Choroid plexus epithelial cell (primary cell): ENCODE results near the gene KCNA3.

Experiments
- DNase-seq: peaks from one replicate; pipeline ENCODE4 v3.0.0-alpha.2; 2010; ENCODE audit warnings: low read depth
- H3K4me3 ChIP-seq: 2 replicates; pipeline ENCODE4 v1.5.1; 2011; ENCODE audit warnings: low read depth, mild to moderate bottlenecking, control low read depth, low read length, moderate library complexity
- TF ChIP-seq, protein P1 (sequence below): conservative IDR thresholded peaks from 2 replicates; pipeline ENCODE4 v1.5.1; 2011; ENCODE audit warnings: low read depth, mild to moderate bottlenecking, control low read depth, inconsistent platforms, low read length, moderate library complexity

The KCNA3 gene

DNA sequence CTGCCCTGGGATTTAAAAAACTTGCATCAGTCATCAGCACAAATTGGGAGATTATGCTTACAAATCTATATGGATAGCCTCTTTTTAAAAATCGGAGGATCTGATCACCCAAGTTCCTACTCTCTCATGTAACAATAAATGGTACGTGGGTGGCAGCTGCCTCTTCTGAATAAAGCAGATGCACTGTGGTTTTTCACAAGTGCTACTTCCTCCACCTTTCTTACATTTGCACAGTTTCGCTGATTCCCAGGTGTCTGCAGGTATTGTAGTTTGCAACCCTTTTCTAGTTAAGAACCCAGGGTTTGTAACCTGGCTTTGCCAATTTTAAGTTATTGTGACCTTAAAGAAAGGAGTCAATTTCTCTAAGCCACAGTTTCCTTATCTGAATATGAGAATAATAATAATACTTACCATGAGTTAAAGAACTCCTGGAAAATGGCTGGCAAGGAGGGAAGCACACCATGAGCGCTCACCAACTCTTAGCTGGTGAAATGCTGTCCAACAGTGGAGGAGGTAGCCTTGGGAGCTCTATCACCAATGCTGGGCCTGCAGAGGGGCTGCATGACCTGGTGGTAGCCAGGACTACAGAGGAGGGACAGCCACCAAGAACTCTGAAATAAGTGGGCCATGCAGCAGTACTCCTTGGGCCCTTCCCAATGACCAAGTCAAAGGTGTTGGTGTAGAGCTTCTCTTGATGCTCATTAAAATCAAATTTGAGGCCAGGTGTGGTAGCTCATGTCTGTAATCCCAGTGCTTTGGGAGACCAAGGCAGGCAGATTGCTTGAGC lies 38.4 kb downstream of the KCNA3 start:
- TF ChIP-seq, protein P1, sequence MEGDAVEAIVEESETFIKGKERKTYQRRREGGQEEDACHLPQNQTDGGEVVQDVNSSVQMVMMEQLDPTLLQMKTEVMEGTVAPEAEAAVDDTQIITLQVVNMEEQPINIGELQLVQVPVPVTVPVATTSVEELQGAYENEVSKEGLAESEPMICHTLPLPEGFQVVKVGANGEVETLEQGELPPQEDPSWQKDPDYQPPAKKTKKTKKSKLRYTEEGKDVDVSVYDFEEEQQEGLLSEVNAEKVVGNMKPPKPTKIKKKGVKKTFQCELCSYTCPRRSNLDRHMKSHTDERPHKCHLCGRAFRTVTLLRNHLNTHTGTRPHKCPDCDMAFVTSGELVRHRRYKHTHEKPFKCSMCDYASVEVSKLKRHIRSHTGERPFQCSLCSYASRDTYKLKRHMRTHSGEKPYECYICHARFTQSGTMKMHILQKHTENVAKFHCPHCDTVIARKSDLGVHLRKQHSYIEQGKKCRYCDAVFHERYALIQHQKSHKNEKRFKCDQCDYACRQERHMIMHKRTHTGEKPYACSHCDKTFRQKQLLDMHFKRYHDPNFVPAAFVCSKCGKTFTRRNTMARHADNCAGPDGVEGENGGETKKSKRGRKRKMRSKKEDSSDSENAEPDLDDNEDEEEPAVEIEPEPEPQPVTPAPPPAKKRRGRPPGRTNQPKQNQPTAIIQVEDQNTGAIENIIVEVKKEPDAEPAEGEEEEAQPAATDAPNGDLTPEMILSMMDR: no peak
- DNase-seq: no peak
- no peak overlapping the region for H3K4me3 ChIP-seq

- TF ChIP-seq, protein P1: no peak
- H3K4me3 ChIP-seq: no peak overlapping the region
- no peak for DNase-seq
Observed at GRCh38 chr1:110635434-110635833, 39.3 kb downstream of the KCNA3 start.

GRCh38 chr1:110634455-110635311 lies 40.1 kb downstream of the KCNA3 start:
- no peak overlapping the region for H3K4me3 ChIP-seq
- TF ChIP-seq, protein P1: no peak
- DNase-seq: peak; percentile 13

GRCh38 chr1:110634086-110634454 lies 40.7 kb downstream of the KCNA3 start:
- H3K4me3 ChIP-seq: no peak overlapping the region
- TF ChIP-seq, protein P1: no peak

DNA sequence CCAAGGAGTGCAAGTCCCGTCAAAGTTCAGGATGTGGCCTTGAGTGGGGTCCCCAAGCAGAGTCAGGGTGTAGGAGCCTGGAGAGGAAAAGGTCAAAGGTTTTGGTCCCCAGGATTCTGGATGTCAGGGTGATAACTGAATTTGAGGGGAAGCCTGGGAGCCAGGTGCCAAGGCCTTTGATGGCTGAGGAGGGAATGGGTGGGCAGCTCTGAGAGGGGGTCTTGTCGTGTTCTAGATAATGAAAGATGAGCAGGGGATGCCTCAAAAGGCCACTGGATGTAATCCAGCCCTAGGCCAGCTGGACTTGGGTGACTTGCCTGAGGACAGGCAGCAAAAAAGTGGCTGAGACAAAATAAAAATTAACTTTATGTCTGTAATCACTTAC lies 41.1 kb downstream of the KCNA3 start:
- no peak overlapping the region for H3K4me3 ChIP-seq
- TF ChIP-seq, protein P1: no peak
- no peak for DNase-seq

More at GRCh38 chr1:110634086-110634454, 40.7 kb downstream of the KCNA3 start:
- DNase-seq: no peak

GRCh38 chr1:110631836-110632620 lies 42.7 kb downstream of the KCNA3 start:
- DNase-seq: no peak

More at GRCh38 chr1:110631836-110632620, 42.7 kb downstream of the KCNA3 start:
- TF ChIP-seq, protein P1: no peak
- H3K4me3 ChIP-seq: no peak overlapping the region
